Measurements from ENCODE around the gene DCLK1.
A peak's percentile ranks its signal among the peaks of the same experiment; 100 is the strongest.
"Not testable (repeated sequence)": the region's sequence is repeated elsewhere in the genome, so short reads cannot be mapped to it uniquely, and the experiment has no call there.

Gene DCLK1

GRCh38 chr13:36031490-36031889, 99.7 kb downstream of the DCLK1 start:
- DNase-seq = no peak

DNA sequence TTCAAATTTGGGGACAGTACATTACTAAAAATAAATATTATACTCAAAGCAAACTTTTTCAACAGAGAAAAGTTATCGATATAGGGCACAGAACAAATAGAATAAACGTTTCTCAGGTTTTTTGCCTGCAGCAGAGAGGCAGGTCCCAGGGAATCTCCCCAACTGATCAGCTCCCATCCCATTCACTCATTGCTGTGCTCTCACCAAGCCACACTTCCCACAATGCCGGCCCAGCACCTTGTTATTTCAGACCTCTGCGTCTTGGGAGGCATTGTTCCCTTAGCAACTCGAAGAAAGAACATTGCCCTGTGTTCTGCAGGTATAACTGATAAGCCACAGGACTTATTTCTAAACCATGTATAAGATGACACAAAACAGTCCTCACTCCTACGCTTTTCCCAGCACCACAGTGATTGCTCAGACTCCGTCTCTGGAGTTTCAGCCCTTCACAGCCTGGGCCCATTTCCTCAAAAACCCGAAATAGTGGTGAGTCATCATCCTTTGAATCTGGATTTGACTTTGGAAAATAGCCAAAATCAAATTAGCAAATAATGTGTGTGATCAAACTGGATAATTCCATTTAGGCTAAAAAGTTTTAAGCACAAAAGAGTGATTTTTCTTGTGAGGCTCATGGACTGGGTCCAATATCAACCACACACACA, 100.4 kb downstream of the DCLK1 start:
- no peak for DNase-seq

DNA sequence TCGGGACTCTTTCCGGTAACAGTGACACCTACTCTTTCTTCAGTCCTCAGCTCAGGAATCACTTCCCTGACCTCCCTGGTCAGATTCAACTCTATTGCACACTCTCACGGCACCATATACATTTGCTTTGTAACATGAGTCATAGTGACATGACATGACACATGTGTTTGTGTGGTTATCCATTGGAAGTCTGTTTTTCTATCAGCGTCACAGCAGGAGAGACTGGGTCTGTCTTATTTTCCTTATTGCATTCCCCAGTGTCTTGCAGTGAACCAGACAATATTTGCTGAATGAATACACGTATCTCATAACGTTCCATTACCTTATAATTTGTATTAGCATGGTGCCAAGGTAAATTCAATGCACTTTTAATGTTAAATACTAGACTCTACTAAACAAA, 102.0 kb downstream of the DCLK1 start:
- DNase-seq = no peak

DNA sequence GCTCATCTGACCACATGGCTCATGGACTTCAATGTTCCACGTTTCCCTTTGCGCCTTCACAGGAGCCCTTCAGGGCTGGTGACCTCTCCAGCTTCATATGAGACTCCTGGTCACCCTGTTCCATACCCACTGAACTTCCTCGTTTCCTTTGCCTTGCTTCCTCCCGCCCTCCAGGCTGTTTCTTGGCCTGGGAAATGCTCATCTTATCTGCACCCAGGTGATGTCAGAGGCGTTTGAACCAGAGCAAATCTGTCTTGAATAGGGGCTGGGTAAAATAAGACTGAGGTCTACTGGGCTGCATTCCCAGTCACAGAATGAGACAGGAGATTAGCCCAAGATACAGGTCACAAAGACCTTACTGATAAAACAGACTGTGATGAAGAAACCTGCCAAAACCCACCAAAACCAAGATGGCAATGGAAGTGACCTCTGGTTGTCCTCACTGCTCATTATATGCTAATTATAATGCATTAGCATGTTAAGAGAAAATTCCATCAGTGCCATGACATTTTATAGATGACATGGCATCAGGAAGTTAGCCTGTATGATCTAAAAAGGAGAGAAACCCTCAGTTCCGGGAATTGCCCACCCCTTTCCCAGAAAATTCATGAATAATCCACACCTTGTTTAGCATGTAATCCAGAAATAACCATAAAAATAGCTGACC, 102.7 kb downstream of the DCLK1 start:
- no peak for DNase-seq

DNA sequence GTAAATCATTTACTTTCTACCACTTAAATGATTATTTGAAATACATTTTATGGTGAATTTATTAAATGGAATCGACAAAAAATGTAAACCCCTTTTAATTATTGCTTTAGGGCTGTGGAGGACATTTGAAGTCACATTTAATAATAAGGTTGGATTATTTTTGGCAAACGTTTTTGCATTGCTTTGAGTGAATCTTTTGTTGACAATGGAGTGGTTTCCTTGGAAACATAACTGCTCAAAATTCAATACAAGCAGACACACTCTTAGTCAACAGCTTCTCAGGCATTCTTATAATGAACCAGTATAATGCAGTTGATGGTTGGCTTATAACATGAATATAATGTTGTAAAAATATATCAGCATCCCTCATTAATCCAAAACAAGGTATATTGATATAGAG, 104.7 kb downstream of the DCLK1 start:
- DNase-seq = no peak

GRCh38 chr13:36014763-36015162, 116.4 kb downstream of the DCLK1 start:
- DNase-seq = no peak

- no peak for DNase-seq
Measured at GRCh38 chr13:36006894-36007675, 124.1 kb downstream of the DCLK1 start.

- no peak for DNase-seq
Measured at GRCh38 chr13:36006347-36006746, 124.8 kb downstream of the DCLK1 start.

- no peak for DNase-seq
Measured at GRCh38 chr13:36001561-36001960, 129.6 kb downstream of the DCLK1 start.

GRCh38 chr13:36000028-36000427, 131.2 kb downstream of the DCLK1 start:
- DNase-seq = no peak

DNA sequence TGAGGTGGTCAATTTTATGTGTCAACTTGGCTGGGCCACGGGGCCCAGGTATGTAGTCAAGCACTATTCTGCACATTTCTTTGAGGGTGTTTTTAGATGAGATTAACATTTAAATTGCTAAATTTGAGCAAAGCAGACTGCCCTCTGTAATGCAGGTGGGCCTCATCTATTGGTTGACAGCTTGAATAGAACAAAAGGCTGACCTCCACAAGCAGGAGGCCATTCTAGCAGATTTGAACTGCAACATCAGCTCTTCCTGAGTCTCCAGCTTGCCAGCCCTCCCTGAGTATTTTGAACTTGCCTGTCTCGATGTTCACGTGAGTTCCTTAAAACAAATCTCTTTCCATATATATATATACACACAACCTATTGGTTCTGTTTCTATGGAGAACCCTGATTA, 134.8 kb downstream of the DCLK1 start:
- no peak for DNase-seq

DNA sequence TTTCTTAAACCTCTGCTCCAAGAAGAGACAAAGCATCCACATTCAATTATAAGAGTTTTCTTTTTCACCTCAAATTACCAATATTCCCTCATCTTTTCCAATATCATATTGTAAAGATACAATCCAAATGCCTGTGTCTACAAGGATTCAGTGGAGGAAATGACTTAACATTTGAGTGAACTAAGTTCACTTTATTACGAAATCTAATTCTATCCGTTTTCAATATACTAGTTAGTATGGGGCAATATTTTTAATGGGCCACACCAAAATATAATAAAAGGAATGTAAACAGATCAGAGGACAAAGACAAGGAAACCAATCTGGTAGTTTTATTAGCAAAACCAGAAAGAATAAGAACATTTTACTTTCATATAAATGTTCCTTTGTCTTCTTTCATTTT, 136.0 kb downstream of the DCLK1 start:
- DNase-seq = no peak

DNA sequence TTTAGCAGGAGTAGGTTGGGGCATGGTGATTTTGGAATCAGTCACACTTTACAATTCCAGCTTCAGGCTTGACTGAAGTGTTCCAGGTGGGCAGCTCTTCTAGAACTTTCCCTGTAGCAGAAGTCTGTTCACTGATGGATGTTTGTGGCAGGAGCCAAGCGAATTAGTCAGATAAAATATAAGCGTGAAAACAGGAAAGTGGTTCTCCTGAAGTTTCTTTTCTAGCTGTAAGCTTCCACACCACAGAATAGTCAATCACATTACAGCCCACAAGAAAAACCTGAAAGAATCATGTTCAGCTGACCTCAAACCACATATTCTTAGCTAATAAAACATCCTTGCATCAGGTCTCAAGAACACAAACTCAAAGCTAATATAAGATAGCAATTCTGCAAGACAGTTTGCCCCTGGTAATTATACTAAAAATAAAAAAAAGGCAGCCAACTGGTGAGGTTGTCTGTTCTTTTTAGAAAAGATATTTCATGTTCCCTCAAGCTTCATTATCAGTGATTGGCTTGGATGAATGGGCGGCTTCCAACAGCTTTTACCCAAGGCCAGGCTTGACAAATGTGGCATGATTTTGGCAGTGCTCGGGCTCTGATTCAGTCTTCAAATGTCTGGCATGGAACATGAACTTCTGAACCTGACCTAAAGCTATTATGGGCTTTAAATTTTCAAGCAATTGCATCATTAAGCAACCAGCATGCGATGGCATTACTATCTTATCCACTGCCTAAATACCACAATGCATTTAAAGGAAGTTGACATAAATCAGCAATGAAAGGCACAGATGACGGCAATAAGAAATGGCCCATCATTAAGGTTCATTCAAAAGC, 136.8 kb downstream of the DCLK1 start:
- peak; percentile 45 for DNase-seq

- no peak for DNase-seq
Measured at GRCh38 chr13:35993686-35994085, 137.5 kb downstream of the DCLK1 start.

- DNase-seq = no peak
Measured at GRCh38 chr13:35992964-35993363, 138.2 kb downstream of the DCLK1 start.

- no peak for DNase-seq
Measured at GRCh38 chr13:35990196-35990595, 141.0 kb downstream of the DCLK1 start.

DNA sequence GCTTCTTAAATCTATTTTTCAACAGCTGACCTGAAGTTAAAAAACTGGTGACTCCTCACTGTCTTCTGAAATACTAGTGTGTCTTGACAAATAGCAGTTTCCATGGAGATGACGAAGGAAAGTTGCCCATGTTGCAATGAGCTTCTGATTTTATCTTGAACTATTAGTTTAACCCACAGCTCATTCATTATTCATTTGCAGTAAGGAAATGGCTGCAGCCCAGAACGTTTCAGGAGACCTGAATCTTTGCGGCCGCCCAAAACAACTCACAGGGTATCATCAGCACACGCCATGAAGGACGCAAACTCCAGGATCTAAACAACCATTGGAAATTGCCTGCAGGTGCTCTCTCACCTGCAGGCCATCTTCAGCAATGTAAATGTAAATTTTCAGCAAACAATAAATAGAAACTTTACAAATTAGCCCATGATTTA, 142.5 kb downstream of the DCLK1 start:
- no peak for DNase-seq

- DNase-seq = no peak
Measured at GRCh38 chr13:35987572-35988513, 143.3 kb downstream of the DCLK1 start.

GRCh38 chr13:35984776-35985453, 146.3 kb downstream of the DCLK1 start:
- no peak for DNase-seq

- DNase-seq = no peak
Measured at GRCh38 chr13:35984287-35984686, 146.9 kb downstream of the DCLK1 start.

GRCh38 chr13:35983703-35984102, 147.5 kb downstream of the DCLK1 start:
- DNase-seq = not testable (repeated sequence)
